HS-5 (cell line): ENCODE data around the gene FKBP5.
"Not testable (repeated sequence)": the region's sequence is repeated elsewhere in the genome, so short reads cannot be mapped to it uniquely, and the experiment has no call there.

Experiments used
- DNase-seq: peaks from one replicate; pipeline ENCODE4 v3.0.0-alpha.2; 2012; ENCODE audit warnings: low read depth

FKBP5 gene

DNA sequence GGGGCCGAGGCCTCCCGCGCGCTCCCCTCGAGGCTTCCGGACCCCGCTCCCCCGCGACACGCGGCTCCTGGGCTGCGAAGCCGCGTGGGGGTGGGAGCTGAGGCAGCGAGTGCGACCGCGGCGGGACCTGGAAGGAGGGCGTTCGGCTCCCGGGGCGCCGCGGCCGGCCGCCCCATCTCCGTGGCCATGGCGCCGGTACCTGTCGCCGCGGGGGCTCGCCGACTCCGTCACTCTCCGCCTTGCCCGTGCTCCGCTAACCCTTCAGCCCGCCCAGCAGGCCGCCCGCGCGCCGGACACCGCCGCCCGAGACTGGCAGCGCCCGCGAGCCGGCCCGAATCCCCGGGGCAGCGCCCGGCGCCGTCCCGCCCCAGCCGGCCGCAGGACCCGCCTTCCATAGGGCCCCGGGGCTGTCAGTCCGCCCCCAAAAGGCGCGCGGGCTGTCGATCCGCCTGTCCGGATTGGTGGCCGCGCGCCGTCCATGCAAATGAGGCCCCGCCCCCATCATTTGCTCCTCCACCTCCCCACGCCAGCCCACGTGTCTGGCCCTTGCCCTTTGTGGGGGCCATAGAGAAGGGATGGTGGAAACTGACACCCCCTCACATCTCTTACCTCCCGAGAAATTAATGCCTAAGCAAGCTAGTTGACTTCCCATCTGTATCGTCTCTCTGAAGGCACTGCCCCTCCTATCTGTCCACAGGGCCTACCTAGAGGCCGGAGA lies at the start of gene FKBP5:
Gene FKBP5 (minus strand): TSS at position 311 of the 718 bp plus-strand sequence. CDS start 46,091 bp downstream, outside the sequence.
- DNase-seq = no peak

DNA sequence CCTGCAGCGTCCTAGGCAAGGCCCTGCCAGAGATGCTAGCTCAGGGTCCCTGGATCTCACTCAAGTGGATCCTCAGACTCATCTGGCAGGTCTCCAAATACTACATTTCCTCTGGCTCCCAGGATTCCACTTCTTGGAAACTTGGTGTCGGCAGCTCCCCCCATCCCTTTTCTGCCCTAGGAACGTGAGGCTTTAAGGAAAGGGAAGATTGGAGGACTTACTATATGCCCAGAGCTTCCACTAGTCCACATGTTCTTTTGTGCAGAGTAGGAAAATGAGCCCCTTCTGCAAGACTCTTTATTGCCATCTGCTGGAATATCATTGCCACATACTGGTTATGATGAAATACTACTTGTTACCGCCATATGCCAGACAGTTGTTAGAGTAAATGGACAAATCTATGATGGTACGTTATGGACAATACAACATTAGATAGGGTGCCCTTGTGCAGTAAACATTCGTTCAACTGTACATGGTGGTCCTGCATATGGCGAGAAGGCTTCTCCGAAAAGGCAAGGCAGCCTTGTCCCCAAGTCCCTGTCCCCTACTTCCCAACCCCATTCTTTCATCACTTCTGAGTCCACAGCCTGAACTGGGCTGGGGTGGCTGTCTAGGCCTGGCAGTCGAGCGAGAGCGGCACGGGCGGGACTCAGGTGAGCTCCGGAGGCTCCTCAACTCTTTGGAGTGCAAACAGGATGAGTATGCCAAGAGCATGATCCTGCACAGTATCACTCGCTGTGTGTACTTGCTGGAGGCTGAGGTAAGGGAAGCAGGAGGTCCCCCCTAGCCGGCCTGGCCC lies 48.9 kb upstream of the FKBP5 start:
- peak; percentile 47 for DNase-seq

DNA sequence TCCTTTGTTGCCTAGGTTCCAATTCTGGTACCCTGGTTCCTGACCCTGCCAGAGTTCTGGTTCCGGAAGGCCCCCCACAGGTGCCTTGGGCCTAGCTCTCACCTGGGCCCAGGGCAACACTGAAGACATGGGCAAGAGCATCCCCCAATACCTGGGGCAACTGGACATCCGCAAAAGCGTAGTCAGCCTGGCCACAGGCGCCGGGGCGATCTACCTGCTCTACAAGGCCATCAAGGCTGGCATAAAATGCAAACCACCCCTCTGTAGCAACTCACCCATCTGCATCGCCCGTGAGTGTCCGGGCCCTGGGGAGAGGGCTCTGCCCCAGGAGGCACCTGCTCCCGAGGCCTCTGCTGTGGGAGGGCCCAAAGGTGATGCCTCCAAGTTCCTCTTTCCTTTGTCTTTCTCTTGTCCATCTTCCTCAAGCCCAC lies 48.3 kb upstream of the FKBP5 start, which contains the start of gene ARMC12:
Gene ARMC12 (plus strand): TSS at position 51 of the 431 bp plus-strand sequence. CDS start 77 bp downstream, at position 128.
- no peak for DNase-seq

DNA sequence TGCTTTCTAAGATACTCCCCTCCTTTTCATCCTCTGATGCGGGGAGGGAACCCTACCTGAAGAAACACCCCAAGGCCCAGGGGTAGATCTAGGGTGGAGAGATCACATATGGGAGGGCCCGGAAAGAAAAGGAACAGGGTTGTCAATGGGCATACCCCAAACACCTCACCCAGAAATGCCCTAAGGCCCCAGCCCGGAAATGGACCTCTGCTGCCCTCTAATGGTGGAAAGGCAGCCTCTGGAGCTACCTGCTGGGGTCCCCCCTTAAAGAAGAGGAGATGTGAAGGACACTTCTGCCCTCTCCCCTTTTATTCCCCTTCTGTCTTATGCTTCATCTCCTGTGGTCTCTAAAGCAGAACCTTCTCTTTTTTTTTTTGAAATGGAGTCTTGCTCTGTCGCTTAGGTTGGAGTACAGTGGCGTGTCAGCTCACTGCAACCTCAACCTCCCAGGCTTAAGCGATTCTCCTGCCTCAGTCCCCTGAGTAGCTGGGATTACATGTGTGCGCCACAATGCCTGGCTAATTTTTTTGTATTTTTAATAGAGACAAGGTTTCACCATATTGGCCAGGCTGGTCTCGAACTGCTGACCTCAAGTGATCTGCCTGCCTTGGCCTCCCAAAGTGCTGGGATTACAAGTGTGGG lies 47.7 kb upstream of the FKBP5 start:
- DNase-seq = no peak

DNA sequence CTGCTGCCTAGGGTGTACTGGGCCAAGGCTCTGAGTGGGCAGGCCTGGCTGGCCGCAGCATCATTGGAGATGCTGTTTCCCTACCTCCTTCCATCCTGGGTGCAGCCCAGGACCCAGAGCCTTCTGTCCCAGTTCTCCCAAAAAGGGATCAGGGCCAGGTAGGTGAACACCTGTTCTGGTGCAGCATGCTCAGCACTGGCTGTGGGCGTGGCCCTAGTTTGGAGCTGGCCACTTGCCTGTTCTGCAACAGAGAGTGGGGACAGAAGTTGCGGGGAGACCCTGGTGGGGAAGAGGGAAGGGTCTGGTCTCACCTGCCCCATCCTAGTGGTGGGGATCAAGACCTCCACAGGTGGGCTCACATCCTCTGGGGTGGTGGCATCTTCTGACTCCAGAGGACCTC lies 46.7 kb upstream of the FKBP5 start:
- no peak for DNase-seq

GRCh38 chr6:35734319-35734718 lies 45.6 kb upstream of the FKBP5 start:
- DNase-seq = not testable (repeated sequence)

- DNase-seq = no peak
Measured at GRCh38 chr6:35733633-35734032, 44.9 kb upstream of the FKBP5 start.

DNA sequence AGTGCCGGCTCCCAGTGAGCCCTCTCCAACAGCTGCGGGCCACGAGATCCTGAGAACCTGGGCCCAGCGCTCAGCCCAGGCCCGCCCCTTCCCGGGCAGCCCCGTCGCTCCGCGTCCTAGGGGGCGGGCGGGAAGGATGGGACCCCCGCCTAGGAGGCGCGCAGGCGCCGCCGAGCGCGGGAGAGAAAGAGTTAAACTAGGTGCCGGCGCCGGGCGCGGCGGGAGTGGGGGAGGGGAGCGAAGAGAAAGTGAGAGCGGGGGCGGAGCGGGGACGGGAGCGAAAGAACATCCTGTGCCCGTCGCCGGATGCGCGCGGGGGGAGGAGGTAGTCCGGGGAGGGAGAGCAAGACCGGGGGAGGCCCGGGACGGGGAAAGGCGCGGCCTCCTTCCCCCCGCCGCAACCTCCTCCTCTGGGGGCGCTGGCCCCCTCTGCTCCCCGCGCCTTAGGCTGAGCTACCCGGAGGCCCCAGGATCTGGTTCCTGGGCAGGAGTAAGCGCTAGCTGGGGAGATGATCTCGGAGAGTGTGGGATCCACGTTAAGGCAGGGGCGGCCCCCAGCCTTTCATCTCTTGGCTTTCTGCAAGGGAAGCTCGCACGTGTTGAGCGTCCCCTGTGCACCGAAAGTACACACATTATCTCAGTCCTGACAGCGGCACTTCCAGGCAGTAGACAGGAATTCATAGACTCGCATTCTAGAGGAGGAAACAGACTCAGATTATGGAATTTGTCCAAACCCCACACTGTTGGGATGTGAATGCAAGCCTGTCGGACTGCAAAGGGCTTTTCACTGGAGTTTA lies 43.2 kb upstream of the FKBP5 start:
- peak; percentile 63 for DNase-seq

GRCh38 chr6:35731414-35731735 lies 42.7 kb upstream of the FKBP5 start:
- DNase-seq = no peak

DNA sequence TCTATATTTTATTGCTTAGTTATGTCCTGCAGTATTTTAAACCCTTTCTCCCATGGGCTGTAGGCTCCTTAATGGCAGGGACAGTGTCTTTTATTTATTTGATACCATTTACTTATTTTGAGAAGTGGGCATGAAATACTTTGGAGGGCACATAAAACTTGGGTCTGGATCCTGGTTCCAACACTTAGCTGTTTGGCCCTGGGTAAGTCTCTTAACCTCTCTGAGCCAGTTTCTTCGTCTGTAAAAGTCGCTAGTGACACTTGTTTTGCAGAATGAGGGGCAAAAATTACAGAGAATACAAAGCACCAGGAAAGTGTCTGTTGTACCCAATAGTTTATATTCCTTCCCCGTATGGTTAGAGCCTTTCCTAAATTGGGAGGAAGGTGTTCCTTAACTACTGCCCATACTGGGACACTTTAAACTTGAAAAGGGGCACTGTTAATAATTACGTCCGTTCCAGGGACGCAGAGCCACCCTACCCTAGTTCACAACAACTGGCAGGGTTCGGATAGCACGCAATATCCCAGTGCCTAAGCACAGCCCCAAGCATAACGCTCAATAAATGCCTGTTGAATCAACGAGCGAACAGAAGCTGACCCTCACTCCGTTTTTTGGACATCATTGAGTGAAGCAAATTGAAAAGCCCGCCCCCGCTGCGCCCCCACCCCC lies 42.2 kb upstream of the FKBP5 start:
- no peak for DNase-seq

- DNase-seq = no peak
Measured at GRCh38 chr6:35729722-35730121, 41.0 kb upstream of the FKBP5 start.

- no peak for DNase-seq
Measured at GRCh38 chr6:35728683-35729678, 40.3 kb upstream of the FKBP5 start.

- no peak for DNase-seq
Measured at GRCh38 chr6:35727935-35728682, 39.4 kb upstream of the FKBP5 start.

DNA sequence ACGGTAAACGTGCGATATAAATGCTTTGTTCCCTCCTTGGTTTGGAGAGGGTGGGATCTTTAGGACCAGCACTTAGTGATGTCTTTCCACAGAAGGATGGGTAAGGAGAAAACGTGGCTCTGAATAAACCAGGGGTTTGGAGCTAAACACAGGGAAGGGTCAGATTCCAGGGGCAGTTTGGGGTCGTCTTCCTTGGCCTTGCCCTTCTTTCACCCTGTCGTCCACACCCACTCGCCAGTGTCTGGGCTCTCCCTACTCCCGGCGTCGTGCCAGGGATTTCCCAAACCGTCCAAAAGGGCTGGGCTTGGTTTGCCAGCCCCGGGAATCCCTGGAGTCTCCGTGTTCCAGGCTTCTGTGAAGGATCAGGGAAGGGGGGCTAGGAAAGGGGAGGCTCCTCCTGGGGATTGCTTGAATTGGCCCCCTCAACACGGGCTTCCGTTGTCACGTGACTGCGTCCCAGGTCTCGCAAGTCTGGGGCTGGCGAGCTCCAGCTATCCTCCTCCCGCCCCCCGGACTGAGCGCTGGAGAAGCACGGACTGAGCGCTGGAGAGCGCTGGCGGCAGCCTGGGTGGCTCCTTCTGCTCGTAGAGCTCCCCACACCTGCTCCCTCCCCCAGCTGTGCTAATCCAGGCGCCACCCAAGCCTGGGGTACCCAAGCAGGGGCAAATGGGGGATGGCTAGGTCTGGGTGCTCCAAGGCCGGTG lies 38.7 kb upstream of the FKBP5 start:
- no peak for DNase-seq

GRCh38 chr6:35725721-35726438 lies 37.2 kb upstream of the FKBP5 start:
- no peak for DNase-seq

GRCh38 chr6:35725081-35725708 lies 36.5 kb upstream of the FKBP5 start:
- no peak for DNase-seq

DNA sequence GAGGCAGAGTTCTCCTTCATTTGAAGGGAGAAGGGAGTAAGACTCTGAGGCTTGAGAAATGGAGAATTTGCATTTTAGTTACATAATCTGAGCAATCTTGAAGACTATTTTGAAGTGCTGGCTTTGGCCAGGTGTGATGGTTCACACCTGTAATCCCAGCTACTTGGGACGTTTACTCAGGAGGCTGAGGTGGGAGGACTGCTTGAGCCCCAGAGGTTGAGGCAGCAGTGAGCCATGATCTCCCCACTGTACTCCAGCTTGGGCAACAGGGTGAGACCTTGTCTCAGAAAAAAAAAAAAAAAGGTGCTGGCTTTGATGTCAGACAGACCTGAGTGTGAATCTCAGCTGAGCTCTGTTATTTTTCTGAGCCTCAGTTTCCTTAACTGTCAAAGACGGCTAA lies 35.8 kb upstream of the FKBP5 start:
- DNase-seq = no peak

- no peak for DNase-seq
Measured at GRCh38 chr6:35724059-35724458, 35.3 kb upstream of the FKBP5 start.
